HAP-1 (cell line): Measurements from ENCODE around the gene EMB.
"Not testable (repeated sequence)": the region's sequence is repeated elsewhere in the genome, so short reads cannot be mapped to it uniquely, and the experiment has no call there.

Source experiments
- DNase-seq, 2 experiments: peaks; one replicate each; pipeline ENCODE4 v3.0.0-alpha.2; 2016 to 2020; ENCODE audit warnings: low spot score in 2 of 2
- H3K27me3 ChIP-seq: fragments of 250-450 bp; sonication (Bioruptor Pico); 2 replicates; pipeline ENCODE4 v1.5.1; 2020; ENCODE audit warnings: low read depth, mild to moderate bottlenecking, moderate library complexity
- H3K36me3 ChIP-seq: fragments of 250-450 bp; sonication (Bioruptor Pico); replicated peaks from 2 replicates; pipeline ENCODE4 v1.5.1; 2020; ENCODE audit warnings: mild to moderate bottlenecking
- H3K4me1 ChIP-seq: fragments of 250-450 bp; sonication (Bioruptor Pico); 2 replicates; pipeline ENCODE4 v1.5.1; 2020; ENCODE audit warnings: mild to moderate bottlenecking
- H3K4me3 ChIP-seq: fragments of 250-450 bp; sonication (Bioruptor Pico); 2 replicates; pipeline ENCODE4 v1.5.1; 2020; ENCODE audit warnings: mild to moderate bottlenecking, moderate library complexity
- H3K9me3 ChIP-seq: fragments of 250-450 bp; sonication (Bioruptor Pico); 2 replicates; pipeline ENCODE4 v1.5.1; 2020; ENCODE audit warnings: mild to moderate bottlenecking, moderate library complexity
- in situ Hi-C: fragments of 300-500 bp; cut with MboI; formaldehyde crosslinking; loops from 3 replicates; pipeline ENCODE4 v1.14.3; 2020; ENCODE audit warnings: low sequenced_read_pairs, inconsistent platforms, mixed read lengths

EMB gene

GRCh38 chr5:50410932-50411331 lies 30.2 kb downstream of the EMB start:
- peaks cover 12% of the 10 kb centered on the region for H3K4me1 ChIP-seq
- H3K9me3 ChIP-seq, H3K36me3 ChIP-seq, H3K4me3 ChIP-seq, DNase-seq, in situ Hi-C loops, H3K27me3 ChIP-seq: not testable (repeated sequence)

- in situ Hi-C loops = no loop called here
Measured at GRCh38 chr5:50406877-50407276, 34.2 kb downstream of the EMB start.

GRCh38 chr5:50401336-50401735 lies 39.8 kb downstream of the EMB start:
- Histone ChIP-seq H3K9me3 (no peaks in the 10 kb centered on the region), H3K36me3 (no peaks in the 10 kb centered on the region), H3K27me3 (no peaks in the 10 kb centered on the region), H3K4me1 (no peaks in the 10 kb centered on the region), H3K4me3 (no peak overlapping the region)
- in situ Hi-C loops = no loop called here
- no peak for DNase-seq

More at GRCh38 chr5:50406877-50407276, 34.2 kb downstream of the EMB start:
- H3K9me3 ChIP-seq = no peaks in the 10 kb centered on the region
- no peaks in the 10 kb centered on the region for H3K27me3 ChIP-seq
- DNase-seq = no peak
- no peak overlapping the region for H3K4me3 ChIP-seq
- peaks cover 2% of the 10 kb centered on the region for H3K4me1 ChIP-seq
- no peaks in the 10 kb centered on the region for H3K36me3 ChIP-seq

- H3K36me3 ChIP-seq, H3K9me3 ChIP-seq, H3K4me1 ChIP-seq, DNase-seq, H3K27me3 ChIP-seq, in situ Hi-C loops, H3K4me3 ChIP-seq: not testable (repeated sequence)
Measured at GRCh38 chr5:50393925-50394609, 47.0 kb downstream of the EMB start.

GRCh38 chr5:50392289-50392688 lies 48.8 kb downstream of the EMB start:
- H3K36me3 ChIP-seq, in situ Hi-C loops, DNase-seq: not testable (repeated sequence)

GRCh38 chr5:50384381-50384780 lies 56.7 kb downstream of the EMB start:
- DNase-seq, H3K9me3 ChIP-seq, H3K4me1 ChIP-seq, in situ Hi-C loops, H3K4me3 ChIP-seq, H3K36me3 ChIP-seq, H3K27me3 ChIP-seq: not testable (repeated sequence)

More at GRCh38 chr5:50392289-50392688, 48.8 kb downstream of the EMB start:
- H3K4me3 ChIP-seq, H3K27me3 ChIP-seq, H3K9me3 ChIP-seq, H3K4me1 ChIP-seq: not testable (repeated sequence)

- in situ Hi-C loops, H3K9me3 ChIP-seq, H3K4me1 ChIP-seq, H3K27me3 ChIP-seq, H3K4me3 ChIP-seq, H3K36me3 ChIP-seq, DNase-seq: not testable (repeated sequence)
Measured at GRCh38 chr5:50376696-50377095, 64.4 kb downstream of the EMB start.

- H3K4me1 ChIP-seq, H3K9me3 ChIP-seq, H3K4me3 ChIP-seq, H3K27me3 ChIP-seq, H3K36me3 ChIP-seq, DNase-seq, in situ Hi-C loops: not testable (repeated sequence)
Measured at GRCh38 chr5:50369287-50370033, 71.6 kb downstream of the EMB start.

GRCh38 chr5:50365426-50366251 lies 75.4 kb downstream of the EMB start:
- Histone ChIP-seq H3K4me3 (no peak overlapping the region), H3K4me1 (no peaks in the 10 kb centered on the region), H3K36me3 (no peaks in the 10 kb centered on the region), H3K27me3 (no peaks in the 10 kb centered on the region), H3K9me3 (no peaks in the 10 kb centered on the region)
- in situ Hi-C loops = no loop called here
- no peak for DNase-seq

GRCh38 chr5:50364535-50365309 lies 76.4 kb downstream of the EMB start:
- DNase-seq, H3K4me1 ChIP-seq, H3K27me3 ChIP-seq, in situ Hi-C loops, H3K9me3 ChIP-seq, H3K4me3 ChIP-seq, H3K36me3 ChIP-seq: not testable (repeated sequence)

- in situ Hi-C loops = no loop called here
- H3K4me3 ChIP-seq = no peak overlapping the region
- DNase-seq = no peak
- H3K27me3 ChIP-seq = no peaks in the 10 kb centered on the region
- H3K4me1 ChIP-seq = no peaks in the 10 kb centered on the region
- no peaks in the 10 kb centered on the region for H3K9me3 ChIP-seq
- H3K36me3 ChIP-seq = no peaks in the 10 kb centered on the region
Measured at GRCh38 chr5:50359187-50359586, 81.9 kb downstream of the EMB start.

- Histone ChIP-seq H3K36me3 (no peaks in the 10 kb centered on the region), H3K4me3 (no peak overlapping the region), H3K27me3 (no peaks in the 10 kb centered on the region), H3K4me1 (no peaks in the 10 kb centered on the region), H3K9me3 (no peaks in the 10 kb centered on the region)
- in situ Hi-C loops = no loop called here
- DNase-seq = no peak
Measured at GRCh38 chr5:50352382-50352781, 88.7 kb downstream of the EMB start.
